NB4 (cell line): ENCODE measurements around the gene AUTS2.

ENCODE experiments used
- DNase-seq: peaks from one replicate; pipeline ENCODE4 v3.0.0; 2010; ENCODE audit warnings: low read depth
- H3K4me3 ChIP-seq: one replicate; pipeline ENCODE4 v1.5.1; 2011; ENCODE audit warnings: mild to moderate bottlenecking, low read depth, low read length, moderate library complexity
- MYC ChIP-seq: IDR thresholded peaks from 2 replicates; pipeline ENCODE4 v1.6.1; 2011; ENCODE audit warnings: low read depth, low read length
- POLR2A ChIP-seq: IDR thresholded peaks from 2 replicates; pipeline ENCODE4 v1.6.1; 2011; ENCODE audit warnings: mild to moderate bottlenecking; ENCODE audit not compliant: insufficient read length; ENCODE audit errors: extremely low read depth
- TF ChIP-seq, protein P1 (sequence below): IDR thresholded peaks from one replicate; pipeline ENCODE4 v1.5.1; 2012; ENCODE audit warnings: low read depth, low read length
- TF ChIP-seq, protein P2 (sequence below): IDR thresholded peaks from 2 replicates; pipeline ENCODE4 v1.6.1; 2011; ENCODE audit warnings: low read depth, low read length

AUTS2 gene

DNA sequence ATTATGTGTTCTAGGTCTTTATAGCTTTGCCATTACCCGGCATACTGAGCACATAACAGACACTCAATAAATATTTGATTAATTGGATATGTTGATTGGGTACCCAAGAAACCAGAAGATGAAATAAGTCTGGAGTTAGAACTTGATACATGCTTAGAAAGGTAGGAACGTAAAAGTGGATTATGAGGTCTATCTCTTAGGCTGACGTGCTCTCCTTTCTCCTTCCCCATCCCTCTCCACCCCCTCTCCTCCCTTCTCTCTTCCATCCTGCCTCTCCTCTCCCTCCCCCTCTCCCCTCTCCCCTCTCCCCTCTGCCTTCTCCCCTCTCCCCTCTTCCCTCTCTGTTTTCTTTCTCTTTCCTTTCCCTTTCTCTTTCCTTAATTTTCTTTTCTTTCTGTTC, 34.0 kb downstream of the AUTS2 start:
- H3K4me3 ChIP-seq = no peak overlapping the region
- TF ChIP-seq, protein P1, sequence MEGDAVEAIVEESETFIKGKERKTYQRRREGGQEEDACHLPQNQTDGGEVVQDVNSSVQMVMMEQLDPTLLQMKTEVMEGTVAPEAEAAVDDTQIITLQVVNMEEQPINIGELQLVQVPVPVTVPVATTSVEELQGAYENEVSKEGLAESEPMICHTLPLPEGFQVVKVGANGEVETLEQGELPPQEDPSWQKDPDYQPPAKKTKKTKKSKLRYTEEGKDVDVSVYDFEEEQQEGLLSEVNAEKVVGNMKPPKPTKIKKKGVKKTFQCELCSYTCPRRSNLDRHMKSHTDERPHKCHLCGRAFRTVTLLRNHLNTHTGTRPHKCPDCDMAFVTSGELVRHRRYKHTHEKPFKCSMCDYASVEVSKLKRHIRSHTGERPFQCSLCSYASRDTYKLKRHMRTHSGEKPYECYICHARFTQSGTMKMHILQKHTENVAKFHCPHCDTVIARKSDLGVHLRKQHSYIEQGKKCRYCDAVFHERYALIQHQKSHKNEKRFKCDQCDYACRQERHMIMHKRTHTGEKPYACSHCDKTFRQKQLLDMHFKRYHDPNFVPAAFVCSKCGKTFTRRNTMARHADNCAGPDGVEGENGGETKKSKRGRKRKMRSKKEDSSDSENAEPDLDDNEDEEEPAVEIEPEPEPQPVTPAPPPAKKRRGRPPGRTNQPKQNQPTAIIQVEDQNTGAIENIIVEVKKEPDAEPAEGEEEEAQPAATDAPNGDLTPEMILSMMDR = no peak
- TF ChIP-seq, protein P2, sequence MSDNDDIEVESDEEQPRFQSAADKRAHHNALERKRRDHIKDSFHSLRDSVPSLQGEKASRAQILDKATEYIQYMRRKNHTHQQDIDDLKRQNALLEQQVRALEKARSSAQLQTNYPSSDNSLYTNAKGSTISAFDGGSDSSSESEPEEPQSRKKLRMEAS = no peak
- TF ChIP-seq POLR2A (no peak), MYC (no peak)
- no peak for DNase-seq

DNA sequence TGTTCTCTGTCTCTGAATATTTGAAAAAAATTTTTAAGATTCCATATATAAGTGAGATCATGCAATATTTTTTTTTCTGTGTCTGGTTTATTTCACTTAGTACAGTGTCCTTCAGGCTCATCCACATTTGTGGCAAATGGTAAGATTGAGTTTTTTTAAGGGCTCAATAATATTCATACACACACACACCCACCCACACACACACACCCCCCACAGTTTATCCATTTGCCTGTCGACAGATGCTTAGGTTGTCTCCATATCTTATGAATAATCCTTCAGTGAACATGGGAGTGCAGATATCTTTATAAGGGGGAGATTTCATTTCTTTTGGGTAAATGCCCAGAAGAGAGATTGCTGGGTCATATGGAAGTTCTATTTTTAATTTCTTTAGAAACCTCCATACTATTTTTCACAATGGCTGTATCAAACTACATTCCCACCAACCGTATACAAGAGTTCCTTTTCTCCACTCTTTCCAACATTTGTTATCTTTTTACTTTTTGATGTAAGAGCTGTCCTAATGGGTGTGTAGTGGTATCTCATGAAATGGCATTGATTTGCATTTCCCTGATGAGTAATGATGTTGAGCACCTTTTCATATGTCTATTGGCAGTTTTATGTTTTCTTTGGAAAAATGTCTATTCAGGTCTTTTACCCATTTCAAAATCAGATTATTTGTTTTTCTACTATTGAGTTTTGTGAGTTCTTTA, 35.0 kb downstream of the AUTS2 start:
- no peak for DNase-seq
- TF ChIP-seq, protein P2 = no peak
- TF ChIP-seq, protein P1 = no peak
- TF ChIP-seq POLR2A = no peak
- no peak for TF ChIP-seq MYC
- H3K4me3 ChIP-seq = no peak overlapping the region

DNA sequence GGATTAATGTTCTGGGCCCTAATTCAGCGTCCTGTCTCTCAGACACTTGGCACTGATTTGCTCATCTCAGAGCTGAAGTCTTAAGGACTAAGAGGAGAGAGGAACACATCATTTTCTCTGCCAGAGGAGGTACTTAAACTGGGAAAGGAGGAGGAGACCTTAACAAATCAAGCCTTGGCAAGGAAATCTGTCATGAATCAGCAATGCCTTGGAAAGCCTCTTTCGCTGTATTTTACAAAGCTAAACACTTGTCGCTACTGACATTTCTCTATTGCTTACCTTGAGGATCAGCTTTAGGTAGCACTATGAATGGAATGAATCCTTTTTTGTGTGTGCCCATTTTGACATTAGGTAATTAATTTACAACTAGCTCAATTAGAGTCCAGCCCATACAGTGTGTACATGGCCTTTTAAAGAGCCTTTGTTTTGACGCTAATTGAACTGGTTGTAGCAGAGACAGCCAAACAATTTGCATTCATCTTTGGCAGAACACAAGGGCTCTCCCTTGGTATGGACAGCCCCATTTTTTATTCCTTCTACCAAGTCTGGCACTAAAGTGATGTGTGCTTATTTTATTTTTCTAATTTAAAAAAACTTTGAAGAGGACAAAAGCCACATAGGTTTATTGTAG, 37.4 kb downstream of the AUTS2 start:
- DNase-seq = no peak
- H3K4me3 ChIP-seq = no peak overlapping the region
- TF ChIP-seq POLR2A = no peak
- TF ChIP-seq, protein P2 = no peak
- no peak for TF ChIP-seq MYC
- TF ChIP-seq, protein P1 = no peak

DNA sequence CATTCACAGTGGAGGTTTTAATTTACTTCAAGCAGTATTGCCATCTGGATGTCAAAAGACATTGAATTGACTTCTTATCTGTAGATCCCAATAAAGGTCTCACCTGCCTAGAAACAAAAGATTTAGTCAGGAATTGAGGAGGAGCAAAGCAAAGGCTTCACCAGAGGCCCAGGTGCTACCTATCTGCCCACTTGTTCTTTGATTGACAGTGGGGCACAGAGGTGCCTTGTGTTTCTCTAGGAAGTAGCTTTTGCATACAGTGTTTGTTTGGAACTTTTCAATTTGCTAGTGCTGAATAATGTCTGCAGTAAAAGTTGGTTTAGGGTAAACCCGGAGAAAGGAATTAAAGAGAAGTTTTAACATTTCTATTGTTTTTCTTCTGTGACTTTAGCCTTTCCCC, 40.4 kb downstream of the AUTS2 start:
- TF ChIP-seq, protein P2 = no peak
- TF ChIP-seq MYC = no peak
- no peak for TF ChIP-seq POLR2A
- TF ChIP-seq, protein P1 = no peak
- no peak for DNase-seq
- H3K4me3 ChIP-seq = no peak overlapping the region

DNA sequence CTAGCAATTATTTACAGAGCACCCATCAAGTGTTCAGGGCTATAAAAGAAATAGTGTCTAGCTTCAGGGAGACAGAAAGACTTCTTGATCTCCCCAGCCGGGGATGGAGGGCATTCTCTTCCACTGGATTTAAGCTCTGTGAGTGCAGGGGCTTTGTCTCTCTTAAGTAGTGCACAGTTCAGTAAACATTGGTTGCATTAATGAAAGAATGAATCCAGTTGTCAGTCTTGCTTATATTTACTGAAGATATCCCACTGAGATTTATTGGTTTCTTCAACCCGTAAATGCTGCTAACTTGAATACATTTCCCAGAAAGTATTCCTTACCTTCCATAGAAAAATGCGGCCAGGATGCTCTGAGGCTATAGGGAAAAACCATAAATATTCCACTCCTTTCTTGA, 41.9 kb downstream of the AUTS2 start:
- no peak overlapping the region for H3K4me3 ChIP-seq
- TF ChIP-seq POLR2A (no peak), MYC (no peak)
- TF ChIP-seq, protein P1 = no peak
- TF ChIP-seq, protein P2 = no peak
- DNase-seq = no peak
